ENCODE results near the gene IER5.

- TF ChIP-seq EZH2 (IDR thresholded peaks at IDR 0.05; ENCODE audit: insufficient read depth, poor library complexity, severe bottlenecking) (no peak), EZH2phosphoT487 (IDR thresholded peaks at IDR 0.05; ENCODE audit: insufficient read depth, low read depth) (no peak)
Observed at GRCh38 chr1:181101581-181102226, 13.2 kb downstream of the IER5 start.
